DMS153 treated with DMSO at 0.1 percent for 48 hours (cell line): ENCODE data around the gene PRDM10.

Experiments used
- DNase-seq: peaks from one replicate; lab custom pipeline; 2025; ENCODE audit not compliant: unreplicated experiment; lab: John Stamatoyannopoulos, UW

Gene PRDM10

DNA sequence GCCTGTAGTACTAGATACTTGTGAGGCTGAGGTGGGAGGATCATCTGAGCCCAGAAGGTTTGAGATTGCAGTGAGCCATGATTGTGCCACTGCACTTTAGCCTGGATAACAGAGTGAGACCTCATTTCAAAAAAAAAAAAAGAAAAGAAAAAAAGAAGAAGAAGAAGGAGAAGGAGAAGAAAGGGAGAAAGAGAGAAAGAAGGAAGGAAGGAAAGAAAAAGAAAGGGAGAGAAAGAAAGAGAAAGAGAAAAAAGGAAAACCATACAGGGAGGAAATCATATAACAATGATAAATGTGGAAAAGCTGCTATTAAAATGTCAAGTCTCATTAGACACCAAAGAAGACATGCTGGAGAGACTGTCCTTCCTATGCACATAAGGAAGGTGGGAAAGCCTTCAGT is 5.7 kb upstream of the PRDM10 start:
- no peak for DNase-seq

GRCh38 chr11:130006929-130007328 is 4.3 kb upstream of the PRDM10 start:
- DNase-seq = no peak

DNA sequence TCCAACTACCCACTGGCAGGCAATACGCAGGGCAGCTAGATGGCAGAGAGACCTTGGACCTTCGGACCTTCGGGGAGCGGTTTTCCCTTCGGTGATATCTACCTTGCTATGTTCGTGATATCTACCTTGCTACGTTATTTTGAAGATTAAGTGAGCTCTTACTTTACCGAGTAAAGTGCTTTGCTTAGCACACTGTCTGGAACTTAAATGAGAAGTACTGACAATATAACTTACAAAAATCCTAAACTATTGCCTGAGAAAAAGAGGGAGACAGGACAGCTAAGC is 1.0 kb upstream of the PRDM10 start:
- no peak for DNase-seq

GRCh38 chr11:130002846-130003716 is 446 bp upstream of the PRDM10 start:
- DNase-seq = peak; percentile 100

- peak; percentile 43 for DNase-seq
Observed at GRCh38 chr11:130001461-130002351, 929 bp downstream of the PRDM10 start.

DNA sequence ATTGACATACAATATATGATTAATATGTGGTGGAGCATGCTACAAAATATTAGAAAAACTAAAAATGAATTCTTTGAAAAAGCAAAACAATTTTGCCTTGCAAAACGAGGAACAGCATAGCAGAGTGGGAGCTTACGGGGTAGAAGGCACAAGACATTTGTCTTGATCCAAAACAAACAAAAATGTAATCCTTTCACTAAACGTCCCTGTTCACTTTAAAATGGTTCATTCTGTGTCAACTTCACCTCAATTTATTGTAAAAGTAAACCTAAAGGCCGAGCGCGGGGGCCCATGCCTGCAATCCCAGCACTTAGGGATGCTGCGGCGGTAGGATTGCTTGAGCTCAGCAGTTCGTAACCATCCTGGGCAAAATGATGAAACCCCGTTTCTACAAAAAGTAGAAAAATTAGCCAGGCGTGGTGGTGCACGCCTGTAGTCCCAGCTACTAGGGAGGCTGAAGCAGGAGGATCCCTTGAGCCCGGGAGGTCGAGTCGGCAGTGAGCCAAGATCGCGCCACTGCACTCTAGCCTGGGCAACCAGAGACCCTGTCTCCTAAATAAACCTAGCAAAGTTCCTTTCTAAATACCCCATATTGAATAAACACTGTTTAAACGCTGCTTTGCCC is 2.0 kb downstream of the PRDM10 start:
- no peak for DNase-seq

GRCh38 chr11:129999407-129999806 is 3.2 kb downstream of the PRDM10 start:
- no peak for DNase-seq

GRCh38 chr11:129998905-129999304 is 3.7 kb downstream of the PRDM10 start:
- DNase-seq = no peak

GRCh38 chr11:129998107-129998506 is 4.5 kb downstream of the PRDM10 start:
- DNase-seq = no peak

DNA sequence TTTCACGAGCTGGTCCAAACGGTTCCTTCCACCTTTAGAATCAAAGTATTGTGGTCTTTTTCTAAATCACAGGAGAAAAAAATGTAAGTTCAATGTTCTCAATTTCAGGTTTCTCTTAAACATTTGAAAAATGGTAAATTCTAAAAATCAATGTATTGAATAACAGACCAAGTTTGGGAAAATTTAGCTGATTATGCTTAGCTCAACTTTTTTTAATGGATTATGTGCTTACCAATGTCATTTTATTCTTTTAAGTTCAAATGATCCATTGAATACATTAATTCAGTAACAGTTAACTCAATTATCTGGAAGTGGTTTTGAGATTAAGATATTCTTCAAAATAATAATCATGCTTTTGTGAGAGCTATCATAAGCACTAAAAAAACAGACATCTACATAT is 5.1 kb downstream of the PRDM10 start:
- DNase-seq = no peak

GRCh38 chr11:129996113-129996870 is 6.3 kb downstream of the PRDM10 start:
- DNase-seq = no peak

GRCh38 chr11:129995163-129995562 is 7.5 kb downstream of the PRDM10 start:
- no peak for DNase-seq

DNA sequence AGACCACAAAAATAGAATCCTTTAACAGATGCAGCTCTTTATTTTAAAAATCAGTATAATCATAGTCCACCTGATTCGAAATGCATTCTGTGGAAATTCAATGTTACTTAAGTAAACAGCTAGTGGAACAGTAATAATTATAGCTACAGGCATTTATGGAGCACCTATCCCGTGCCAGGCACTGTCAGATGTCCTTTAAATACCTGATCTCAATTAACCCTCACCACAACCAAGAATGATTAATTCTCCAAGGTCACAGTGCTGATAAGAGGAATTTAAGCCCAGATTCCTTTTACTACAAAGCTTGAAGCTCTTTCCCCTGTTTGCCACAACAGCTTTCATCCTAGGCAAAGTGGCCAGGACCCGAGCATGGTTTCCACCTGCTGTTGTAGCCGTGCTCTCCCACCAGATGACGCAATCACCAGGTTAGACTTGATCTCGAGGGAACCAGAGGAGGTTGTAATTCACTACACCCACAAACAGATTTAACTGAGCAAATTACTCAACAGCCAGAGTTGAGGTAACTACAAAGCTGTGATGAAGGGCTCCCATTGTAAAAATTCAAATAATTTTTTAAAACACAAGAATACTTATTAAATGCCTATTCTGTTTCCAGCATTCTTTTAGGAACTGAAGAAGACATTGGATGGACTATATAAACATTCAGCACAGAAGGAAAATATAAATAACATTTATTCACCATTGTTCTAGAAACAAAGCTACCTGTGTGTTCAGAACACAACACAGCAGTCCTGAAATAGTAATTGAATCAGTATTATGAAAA is 10.3 kb downstream of the PRDM10 start:
- peak; percentile 14 for DNase-seq

GRCh38 chr11:129989149-129989813 is 13.4 kb downstream of the PRDM10 start:
- no peak for DNase-seq

GRCh38 chr11:129987950-129988349 is 14.7 kb downstream of the PRDM10 start:
- no peak for DNase-seq

DNA sequence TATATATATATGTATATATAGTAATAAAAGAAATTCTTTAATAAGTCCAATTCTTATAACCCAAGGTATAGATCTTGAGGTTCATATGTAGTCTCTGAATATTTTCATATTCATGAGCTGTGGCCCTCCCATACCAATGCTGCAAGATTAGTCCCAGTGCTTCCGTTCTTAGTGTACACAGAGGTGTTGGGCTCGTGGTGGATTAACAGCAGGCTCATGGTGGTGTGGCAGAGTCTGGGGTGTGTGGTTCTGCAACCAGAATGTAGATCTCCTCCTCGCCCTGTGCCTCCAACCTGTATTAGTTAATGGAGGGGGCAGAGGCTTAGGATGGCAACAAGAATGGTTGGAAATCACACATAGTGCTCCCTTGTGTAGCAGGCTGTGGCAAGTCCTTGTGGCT is 16.8 kb downstream of the PRDM10 start:
- DNase-seq = no peak

DNA sequence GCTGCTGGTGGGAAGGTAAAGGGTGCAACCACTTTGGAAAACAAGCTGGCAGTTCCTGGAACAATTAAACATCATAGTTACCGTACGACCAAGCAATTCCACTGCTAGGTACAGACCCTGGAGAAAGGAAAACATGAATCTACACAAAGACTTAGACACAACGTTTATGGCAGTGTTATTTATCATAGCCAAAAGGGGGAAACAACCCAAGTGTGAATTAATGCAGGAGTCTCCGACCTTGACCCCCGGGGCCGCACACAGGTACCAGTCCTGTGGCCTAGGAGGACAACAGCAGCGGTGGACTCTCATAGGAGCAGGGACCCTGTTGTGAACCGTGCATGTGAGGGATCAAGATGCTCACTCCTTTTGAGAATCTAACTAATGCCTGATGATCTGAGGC is 22.5 kb downstream of the PRDM10 start:
- DNase-seq = no peak

DNA sequence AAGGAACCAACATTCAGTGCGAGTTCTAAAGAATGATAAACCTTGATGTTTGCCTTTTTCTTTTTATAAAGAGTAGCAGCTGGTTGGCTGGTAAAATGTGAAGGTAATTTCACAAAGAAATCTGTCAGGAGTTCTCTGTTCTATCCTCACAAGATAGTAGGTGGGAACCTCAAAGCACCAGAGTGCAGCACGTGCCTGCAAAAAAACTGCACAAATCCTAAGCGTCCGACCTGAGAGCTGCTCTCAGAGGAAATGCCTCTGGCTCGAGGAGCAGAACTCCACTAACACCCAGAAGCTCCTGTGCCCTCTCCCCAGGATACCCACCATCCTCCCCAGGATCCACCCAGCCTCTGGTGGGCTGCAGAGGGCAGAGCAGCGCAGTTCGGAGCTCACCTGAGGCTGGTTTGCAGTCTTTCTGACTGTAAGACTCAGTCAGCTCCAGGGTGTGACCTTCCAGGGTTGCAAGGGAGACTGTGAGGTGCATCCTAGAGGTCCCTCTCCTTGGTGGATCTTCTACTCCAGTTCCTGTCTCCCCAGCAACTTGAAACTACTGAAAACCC is 23.5 kb downstream of the PRDM10 start:
- no peak for DNase-seq

- DNase-seq = no peak
Observed at GRCh38 chr11:129978447-129978846, 24.2 kb downstream of the PRDM10 start.
